ENCODE measurements around the gene ACTN3.
A peak's percentile ranks its signal among the peaks of the same experiment; 100 is the strongest.
"Not testable (repeated sequence)": the region's sequence is repeated elsewhere in the genome, so short reads cannot be mapped to it uniquely, and the experiment has no call there.

The ACTN3 gene

DNA sequence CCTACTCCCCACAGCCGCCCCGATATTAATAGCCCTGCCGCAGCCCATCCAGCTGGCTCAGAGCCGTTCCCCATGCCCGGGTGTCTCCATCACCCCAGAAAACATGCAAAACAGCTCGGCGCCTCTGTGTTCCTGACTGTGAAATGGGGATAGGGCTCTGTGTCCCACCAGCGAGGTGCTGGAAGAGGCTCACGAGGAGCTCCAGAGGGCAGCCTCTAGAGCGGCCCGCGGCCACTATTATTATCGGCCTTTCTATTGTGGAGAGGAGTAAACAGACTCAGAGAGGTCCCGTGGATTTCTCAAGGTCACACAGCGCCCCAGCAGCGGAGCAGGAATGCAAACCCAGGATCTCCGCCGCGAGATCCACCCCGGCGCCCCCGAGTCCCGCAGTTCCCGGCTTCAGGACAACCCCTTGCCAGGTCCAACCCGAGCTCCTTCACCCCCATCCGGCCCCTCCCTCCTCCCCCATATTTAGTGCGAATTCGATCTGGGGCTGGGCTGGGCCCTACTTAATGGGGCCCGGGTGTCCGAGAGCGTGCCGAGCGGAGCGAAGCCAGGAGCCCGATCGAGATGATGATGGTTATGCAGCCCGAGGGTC lies at the start of gene ACTN3:
TSS of gene ACTN3 (plus strand) at position 536 of the 598 bp plus-strand sequence. CDS start at position 571, 35 bp downstream.
- DNase-seq (ENCODE audit: low spot score), result no peak

DNA sequence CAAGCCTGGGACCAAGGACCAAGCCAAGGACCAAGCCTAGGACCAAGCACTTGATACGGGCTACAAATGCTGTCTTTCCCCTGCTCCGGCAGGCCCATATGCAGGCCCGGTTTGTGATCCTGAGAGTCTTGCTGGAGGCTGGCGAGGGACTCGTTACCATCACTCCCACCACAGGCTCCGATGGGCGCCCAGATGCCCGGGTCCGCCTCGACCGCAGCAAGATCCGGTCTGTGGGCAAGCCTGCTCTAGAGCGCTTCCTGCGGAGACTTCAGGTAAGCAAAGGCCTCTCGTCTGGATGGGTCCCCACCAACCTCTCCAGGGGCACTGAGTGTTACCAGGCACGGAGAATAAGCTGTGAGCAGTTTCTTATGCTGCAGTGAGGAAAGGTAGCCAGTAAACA lies 49.5 kb upstream of the ACTN3 start:
- no peak for DNase-seq (ENCODE audit: low spot score)

DNA sequence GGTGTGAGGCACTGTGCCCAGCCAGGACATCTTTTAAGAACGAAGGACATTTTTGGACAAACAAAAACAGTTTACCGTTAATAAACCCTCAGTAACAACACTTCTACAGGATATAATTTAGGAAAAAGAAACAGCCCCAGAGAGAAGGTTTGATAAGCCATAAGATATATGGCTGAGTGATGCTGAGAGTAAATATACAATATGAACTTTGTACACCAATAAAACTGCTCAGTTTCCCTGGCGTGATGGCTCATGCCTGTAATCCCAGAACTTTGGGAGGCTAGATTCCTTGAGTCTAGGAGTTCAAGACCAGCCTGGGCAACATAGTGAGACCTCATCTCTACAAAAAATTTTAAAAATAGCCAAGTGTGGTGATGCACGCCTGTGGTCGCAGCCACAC lies 48.2 kb upstream of the ACTN3 start:
- no peak for DNase-seq (ENCODE audit: low spot score)

DNA sequence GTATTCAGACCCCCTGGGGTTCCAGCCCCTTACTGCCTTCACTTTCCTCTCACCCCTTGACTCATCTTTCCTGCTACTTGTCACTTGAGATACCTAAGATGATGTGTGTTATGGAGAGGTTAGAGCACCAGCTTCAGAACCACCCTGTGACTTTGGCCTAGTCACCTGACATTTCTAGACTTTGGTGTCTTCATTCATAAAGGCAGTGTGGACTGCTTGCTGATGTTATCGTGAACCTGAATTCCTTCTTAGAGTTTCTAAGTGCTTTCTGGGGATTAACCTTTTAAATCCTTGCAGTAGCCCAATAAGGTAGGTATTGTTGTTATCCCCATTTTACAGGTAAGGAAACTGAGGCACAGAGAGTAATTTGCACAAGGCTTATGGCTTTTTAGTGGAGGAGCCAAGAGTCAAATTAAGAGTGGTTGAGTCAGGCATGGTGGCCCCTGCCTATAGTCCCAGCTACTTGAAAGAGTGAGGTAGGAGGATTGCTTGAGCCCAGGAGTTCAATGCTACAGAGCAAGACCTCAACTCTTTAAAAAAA lies 41.4 kb upstream of the ACTN3 start:
- no peak for DNase-seq (ENCODE audit: low spot score)

DNA sequence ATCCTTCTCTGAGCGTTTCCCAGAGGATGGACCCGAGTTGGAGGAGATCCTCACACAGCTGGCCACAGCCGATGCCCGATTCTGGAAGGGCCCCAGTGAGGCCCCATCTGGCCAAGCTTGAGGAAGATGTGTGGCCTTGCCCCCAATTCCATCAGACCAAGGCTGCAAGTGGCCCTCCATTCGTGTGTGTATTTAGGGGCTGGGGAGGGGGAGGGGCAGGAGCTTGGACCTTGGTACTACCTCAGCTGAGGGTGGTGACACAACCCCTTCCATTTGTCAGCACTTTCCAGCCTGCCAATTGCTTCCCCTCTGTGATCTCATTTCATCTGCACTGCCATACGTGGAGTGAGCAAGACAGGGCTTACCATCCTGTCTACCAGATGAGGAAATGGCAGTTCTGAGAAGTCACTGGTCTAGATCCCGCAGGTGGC lies 37.6 kb upstream of the ACTN3 start:
- no peak for DNase-seq (ENCODE audit: low spot score)

DNA sequence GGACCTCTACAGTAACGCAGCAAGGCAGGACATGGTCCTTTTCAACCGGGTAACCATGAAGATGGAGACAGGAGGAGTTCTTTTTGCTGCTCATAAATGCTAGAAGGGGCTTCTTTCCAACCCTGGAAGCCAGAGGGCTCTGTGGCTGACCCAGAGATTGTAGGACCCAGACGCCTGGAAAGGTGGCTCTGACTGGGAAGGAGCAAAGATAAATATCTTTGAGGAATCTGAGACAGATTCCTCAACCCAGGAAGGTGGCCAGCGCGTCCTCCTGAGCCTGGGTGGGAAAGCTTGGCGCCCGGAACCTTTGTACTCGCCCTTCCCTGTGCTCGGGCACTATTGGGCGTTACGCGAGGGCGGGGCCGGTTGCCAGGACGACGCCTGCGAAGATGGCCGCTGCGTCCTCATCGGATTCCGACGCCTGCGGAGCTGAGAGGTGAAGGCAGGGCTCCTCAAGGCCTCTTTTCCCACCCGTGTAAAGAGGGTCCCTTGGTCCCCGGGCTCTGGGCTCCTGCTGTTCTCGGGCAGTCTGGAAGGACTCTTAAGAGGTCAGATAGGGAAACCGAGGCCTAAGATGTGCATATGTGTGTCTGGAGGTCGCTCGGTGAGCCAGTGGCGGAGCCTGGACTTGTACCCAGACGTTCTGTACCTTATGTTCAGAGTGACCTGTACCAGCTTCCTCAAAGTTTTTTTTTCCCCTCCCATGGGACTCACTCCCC lies 36.3 kb upstream of the ACTN3 start, which contains the start of gene BBS1:
TSS of gene BBS1 (plus strand) at position 365 of the 719 bp plus-strand sequence. CDS start at position 390, 25 bp downstream.
- DNase-seq (ENCODE audit: low spot score), result peak; percentile 79

- no peak for DNase-seq (ENCODE audit: low spot score)
Measured at GRCh38 chr11:66510990-66511339, 35.7 kb upstream of the ACTN3 start.

GRCh38 chr11:66523611-66524010 lies 23.1 kb upstream of the ACTN3 start:
- DNase-seq (ENCODE audit: low spot score), result no peak

DNA sequence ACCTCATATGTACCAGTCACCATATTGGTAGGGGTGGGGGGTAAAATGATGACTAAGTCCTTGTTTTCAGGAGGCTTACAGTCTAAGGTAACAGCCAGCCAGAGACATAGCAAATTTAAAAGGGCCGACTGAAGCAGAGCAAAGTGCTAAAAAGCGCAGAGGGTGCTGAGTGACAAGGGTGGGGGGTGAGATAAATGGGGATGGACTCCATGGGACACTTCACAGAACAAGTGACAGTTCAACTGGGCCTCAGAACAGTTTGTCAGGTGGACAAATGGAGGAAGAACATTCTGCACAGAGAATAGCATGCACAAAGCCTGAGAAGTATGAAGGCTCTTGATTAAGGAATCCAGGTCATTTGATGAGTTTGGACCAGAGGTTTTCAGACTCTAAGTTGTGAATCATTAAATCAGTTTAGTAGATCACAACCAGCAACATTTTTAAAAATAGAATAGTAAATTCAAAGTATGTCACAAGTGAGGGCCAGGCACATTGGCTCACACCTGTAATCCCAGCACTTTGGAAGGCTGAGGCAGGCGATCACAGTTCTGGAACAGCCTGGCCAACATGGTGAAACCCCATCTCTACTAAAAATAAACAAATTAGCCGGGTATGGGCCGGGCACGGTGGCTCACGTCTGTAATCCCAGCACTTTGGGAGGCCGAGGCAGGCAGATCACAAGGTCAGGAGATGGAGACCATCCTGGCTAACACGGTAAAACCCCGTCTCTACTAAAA lies 22.2 kb upstream of the ACTN3 start:
- DNase-seq (ENCODE audit: low spot score), result no peak

- DNase-seq (ENCODE audit: low spot score), result no peak
Measured at GRCh38 chr11:66529069-66529468, 17.6 kb upstream of the ACTN3 start.

DNA sequence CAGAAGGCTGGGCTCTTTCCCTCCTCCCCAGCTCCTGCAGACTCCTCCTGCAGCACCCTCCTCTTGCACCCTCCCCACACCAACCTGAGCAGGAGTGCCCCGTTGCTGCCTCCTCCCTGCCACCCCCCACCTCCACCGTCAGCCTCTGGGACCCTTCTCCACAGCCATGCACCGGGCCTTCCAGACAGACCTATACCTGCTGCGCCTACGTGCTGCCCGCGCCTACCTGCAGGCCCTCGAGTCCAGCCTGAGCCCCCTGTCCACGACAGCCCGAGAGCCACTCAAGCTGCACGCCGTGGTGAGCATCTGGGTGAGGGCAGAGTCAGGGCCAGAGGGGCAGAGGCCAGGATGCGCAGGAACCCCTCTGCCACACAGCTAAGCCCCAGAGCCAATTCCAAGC lies 17.0 kb upstream of the ACTN3 start:
- DNase-seq (ENCODE audit: low spot score), result no peak

DNA sequence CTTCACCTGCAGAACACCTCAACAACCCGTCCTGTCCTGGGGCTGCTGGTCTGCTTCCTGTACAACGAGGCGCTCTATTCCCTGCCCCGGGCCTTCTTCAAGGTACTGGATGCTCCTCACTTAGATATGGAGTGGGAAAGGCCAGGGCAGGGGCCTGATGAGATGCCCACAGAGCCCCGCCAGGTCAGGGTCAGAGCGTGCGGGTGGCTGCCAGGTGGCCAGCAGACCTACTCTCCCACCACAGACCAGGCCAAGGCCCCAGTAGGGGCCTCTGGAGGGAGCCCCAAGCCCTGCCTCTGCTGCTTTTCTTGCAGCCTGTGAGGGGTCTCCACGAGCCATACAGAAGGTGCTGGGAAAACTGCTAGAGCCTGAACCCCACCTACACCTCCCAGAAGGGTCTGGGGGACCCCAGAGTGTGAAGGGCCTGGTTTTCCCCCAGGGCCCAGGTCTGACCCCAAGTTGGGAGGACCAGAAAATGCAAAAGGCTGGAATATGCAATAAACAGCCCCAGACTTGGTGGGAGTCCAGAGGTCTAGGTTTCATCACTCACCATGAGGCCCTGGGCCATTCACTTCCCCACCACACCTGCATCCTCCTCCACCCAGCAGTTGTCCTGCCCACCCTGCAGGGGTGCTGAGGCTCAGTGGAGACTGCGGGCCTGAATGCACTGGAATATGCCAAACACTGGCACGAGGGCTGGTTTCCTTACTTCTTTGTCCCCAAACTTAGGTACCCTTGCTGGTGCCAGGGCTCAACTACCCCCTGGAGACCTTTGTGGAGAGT lies 15.6 kb upstream of the ACTN3 start:
- DNase-seq (ENCODE audit: low spot score), result no peak

DNA sequence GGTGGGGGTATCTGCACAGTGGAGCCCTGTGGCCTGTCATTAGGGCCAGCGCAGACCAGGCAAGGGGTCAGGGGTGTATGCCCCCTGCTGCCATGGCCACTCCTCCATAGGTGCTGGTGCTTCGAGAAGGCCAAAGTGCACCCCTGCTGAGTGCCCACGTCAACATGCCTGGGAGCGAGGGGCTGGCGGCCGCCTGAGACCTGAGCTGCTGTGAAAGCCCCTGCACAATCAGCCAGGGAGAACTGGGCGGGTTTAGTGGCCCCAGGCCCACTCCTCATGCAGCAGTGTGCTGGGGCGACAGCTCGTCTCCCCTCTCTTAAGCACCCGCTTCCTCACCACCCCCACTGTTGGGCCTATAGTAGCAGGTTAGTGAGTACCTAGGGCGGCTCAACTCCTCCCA lies 14.9 kb upstream of the ACTN3 start:
- DNase-seq (ENCODE audit: low spot score), result no peak

DNA sequence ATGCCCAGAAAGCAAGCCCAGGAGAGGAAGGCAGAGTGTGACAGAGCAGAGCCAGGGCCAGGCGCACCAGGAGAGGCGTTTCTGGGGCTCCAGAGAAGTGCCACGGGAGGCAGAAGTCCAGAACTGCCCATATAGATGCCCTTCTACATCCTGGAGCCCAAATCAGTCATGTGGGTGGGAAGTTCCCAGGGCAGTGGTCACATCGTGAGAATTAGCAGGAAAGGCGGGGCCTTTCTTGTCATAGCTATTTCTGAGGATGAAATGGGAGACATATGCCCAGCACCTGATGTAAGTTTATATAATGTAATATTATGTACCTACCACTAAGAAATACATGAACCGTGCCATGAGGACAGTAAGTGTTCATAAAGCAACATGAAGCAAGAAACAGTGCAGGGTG lies 13.9 kb upstream of the ACTN3 start:
- no peak for DNase-seq (ENCODE audit: low spot score)

DNA sequence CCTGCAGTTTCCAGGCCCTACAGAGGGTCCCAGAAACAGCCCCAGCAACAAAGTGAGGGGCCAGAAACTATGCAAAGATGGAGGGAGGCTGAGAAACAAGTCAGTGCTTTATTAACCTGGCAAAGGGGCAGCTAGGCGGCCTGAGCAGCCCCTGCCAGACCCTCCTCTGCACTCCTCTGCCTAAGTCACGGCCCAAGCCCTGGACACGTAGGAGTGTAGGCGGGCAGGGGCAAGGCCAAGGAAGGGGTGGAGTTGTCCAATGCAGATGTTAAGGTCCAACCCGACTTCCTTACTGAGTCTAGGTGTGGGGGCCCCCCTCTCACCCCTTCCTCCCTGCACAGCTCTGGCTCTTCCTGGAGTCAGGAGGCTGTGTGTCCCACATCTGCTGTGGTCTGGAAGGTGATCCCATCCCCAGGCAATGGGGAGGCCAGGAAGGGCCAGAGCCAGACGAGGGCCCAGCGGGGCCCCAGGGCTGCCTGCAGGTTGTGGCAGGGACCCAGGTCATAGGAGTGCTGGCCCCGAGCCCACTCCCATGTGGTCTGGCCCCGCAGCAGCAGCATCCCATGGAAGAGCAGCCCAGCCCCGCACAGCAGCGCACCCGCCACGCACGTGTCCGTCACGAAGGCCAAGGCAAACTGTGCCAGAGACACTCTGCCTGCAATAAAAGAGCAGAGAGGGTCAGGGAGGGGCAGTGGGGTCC lies 7.4 kb upstream of the ACTN3 start:
- DNase-seq (ENCODE audit: low spot score), result no peak

DNA sequence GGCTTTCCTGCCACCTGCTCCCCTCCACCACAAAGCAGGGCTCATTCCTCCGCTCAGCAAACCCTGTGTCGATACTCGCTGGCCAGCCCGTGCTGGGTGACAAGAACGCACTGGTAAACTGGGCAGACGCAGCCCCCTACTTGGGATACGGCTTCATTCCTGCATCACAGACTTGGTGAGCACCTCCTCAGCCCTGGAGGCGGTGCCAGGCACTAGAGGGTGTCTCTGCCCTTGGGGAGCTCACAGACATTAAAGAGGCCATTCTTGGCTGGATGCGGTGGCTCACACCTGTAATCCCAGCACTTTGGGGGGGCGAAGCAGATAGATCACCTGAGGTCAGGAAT lies 6.9 kb upstream of the ACTN3 start:
- DNase-seq (ENCODE audit: low spot score), result no peak

GRCh38 chr11:66540598-66540997 lies 6.1 kb upstream of the ACTN3 start:
- DNase-seq (ENCODE audit: low spot score), result not testable (repeated sequence)

DNA sequence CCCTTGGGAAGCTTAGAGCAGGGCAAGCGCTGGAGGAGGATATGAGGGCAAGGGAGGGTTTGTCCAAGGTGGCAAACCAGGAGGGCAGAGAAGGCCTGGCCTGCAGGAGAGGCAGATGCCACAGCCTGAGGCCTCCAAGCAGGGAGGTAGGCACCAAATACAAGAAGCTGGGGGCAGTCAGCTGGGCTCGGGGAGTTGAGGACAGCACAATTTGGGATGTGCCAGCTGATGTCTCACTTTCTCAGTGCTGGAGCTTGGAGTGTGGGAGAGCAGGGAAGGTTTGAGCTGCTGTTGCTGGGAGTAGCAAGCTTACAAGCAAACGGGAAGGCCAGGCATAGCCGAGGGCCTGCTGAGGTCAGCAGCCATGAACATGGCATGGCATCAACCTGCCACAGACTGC lies 4.8 kb upstream of the ACTN3 start:
- DNase-seq (ENCODE audit: low spot score), result no peak

DNA sequence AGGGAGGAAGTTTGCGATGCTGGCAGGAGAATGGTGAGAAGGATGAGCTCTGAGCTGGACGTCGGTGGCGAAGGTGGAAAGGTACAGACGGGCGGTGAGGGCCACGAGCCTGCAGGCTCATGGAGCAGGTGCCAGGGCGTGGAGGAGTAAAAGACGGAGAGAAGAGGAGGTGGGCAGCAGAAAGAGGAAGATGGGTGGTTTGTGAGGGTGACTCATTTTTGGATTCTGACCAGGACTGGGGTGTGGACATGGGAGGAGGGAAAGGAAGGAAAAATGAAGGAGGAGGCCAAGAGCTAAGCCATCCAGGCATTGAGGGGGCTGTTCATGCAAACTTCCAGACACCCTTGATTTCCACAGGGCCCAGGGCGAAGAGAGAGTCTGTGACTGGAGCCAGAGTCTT lies 4.3 kb upstream of the ACTN3 start:
- no peak for DNase-seq (ENCODE audit: low spot score)

GRCh38 chr11:66543263-66544107 lies 3.2 kb upstream of the ACTN3 start:
- no peak for DNase-seq (ENCODE audit: low spot score)

DNA sequence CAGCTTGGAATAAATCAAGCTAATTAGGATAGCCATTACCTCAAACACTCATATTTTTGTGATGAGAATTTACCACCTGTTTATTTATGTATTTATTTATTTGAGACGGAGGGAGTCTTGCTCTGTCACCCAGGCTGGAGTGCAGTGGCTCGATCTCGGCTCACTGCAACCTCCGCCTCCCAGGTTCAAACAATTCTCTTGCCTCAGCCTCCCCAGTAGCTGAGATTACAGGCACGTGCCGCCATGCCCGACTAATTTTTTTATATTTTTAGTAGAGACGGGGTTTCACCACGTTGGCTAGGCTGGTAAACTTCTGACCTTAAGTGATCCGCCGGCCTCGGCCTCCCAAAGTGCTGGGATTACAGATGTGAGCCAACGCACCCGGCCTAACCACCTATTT lies 1.8 kb upstream of the ACTN3 start:
- DNase-seq (ENCODE audit: low spot score), result not testable (repeated sequence)
